Measurements from ENCODE around the gene DGUOK. TPM values are rescaled to one million over a fixed set of nuclear protein-coding genes. Genes with fewer than 3 reads are reported as not detected.

DGUOK gene
- total RNA-seq, 4 donors from 2014 or later = 30.5 to 38.9 (median 36.3) TPM

DNA sequence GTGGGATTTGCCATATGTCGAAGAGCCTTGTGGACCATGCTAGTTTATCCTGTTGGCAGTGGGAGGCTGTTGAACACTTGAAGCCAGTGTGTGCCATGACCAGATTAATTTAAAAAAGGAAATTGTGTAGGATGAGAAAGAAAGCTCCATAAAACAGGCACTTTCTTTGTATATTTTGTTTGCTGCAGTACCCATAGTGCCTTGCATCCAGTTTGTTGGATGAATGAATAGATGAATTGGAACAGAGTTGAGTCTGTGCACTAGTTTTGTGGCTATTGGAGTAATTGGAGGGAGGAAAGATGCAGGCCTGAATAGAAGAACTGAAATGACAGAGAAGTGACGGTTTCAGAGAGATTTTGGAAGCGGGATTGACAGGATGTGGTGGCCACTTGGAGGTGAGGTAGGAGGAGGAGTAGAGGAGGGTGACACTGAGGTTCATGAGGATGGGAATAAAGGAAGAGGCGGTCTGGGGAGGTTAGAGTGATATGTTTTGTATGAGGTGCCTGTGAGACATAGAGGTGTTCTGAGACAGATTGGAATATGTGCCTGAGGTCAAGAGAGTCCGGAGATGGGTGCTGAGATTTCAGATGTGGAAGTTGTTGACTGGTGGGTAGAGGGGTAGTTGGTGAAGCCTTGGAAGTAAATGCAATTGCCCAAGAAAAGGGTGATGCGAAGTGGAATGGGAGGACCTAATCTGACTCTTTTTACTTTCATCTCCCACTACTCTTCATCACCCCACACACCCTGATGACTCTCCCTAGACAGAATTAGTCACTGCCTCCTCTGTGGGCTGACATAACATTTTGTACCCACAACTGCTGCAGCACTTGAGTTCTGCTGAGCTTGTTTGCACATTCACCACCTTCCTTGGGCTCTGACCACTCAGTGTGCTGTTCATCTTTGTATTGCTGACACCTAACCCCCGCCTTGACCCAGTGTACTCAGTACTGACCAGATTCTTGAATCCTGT lies 5.1 kb downstream of the DGUOK start:
- DNase-seq (ENCODE audit: low spot score) (no peak), ATAC-seq (ENCODE audit: low FRiP score) (peak; percentile 57)
- TF ChIP-seq, protein P1, sequence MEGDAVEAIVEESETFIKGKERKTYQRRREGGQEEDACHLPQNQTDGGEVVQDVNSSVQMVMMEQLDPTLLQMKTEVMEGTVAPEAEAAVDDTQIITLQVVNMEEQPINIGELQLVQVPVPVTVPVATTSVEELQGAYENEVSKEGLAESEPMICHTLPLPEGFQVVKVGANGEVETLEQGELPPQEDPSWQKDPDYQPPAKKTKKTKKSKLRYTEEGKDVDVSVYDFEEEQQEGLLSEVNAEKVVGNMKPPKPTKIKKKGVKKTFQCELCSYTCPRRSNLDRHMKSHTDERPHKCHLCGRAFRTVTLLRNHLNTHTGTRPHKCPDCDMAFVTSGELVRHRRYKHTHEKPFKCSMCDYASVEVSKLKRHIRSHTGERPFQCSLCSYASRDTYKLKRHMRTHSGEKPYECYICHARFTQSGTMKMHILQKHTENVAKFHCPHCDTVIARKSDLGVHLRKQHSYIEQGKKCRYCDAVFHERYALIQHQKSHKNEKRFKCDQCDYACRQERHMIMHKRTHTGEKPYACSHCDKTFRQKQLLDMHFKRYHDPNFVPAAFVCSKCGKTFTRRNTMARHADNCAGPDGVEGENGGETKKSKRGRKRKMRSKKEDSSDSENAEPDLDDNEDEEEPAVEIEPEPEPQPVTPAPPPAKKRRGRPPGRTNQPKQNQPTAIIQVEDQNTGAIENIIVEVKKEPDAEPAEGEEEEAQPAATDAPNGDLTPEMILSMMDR (IDR thresholded peaks at IDR 0.05) = no peak

DNA sequence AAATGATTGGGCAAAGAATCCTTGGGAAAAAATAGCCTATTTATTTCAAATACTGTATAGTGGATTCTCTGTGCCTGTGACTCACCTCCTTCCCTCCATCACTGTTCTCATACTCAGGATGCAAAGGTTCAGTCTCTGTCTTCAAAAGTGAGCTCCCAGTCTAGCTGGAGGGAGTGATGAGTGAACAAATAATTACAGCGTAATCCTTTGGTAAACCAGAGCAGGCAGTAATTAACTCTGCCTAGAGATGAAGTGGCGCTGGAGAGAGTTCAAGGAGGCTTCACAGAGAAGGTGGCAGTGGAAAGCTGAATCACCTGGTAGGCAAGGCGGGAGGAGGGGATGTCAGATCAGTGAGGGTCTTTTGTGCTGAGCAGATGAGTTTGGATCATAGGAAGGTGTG lies 6.5 kb downstream of the DGUOK start:
- DNase-seq (ENCODE audit: low spot score) (no peak), ATAC-seq (ENCODE audit: low FRiP score) (no peak)
- TF ChIP-seq, protein P1 (IDR thresholded peaks at IDR 0.05) = no peak

DNA sequence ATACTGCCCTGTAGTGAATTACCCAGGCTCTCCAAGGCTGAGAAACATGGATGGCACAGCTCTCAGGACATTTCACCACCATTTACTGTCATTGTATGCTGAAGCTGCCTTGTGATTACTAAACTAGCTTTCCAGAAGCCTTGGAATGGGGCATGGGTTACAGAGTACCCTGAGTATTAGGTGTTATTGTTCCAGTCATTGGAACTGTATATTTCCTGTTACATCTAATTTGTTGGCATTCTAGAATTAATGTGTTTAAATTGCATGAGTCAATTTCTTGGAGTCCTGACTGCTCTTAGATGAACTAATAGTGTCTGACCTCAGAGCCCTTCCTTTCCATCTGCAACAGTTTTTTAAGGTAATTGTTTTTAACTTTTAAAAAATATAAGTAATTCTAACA lies 9.0 kb downstream of the DGUOK start:
- TF ChIP-seq, protein P1 (IDR thresholded peaks at IDR 0.05) = no peak
- DNase-seq (ENCODE audit: low spot score) = no peak
- ATAC-seq (ENCODE audit: low FRiP score) = peak; percentile 30

DNA sequence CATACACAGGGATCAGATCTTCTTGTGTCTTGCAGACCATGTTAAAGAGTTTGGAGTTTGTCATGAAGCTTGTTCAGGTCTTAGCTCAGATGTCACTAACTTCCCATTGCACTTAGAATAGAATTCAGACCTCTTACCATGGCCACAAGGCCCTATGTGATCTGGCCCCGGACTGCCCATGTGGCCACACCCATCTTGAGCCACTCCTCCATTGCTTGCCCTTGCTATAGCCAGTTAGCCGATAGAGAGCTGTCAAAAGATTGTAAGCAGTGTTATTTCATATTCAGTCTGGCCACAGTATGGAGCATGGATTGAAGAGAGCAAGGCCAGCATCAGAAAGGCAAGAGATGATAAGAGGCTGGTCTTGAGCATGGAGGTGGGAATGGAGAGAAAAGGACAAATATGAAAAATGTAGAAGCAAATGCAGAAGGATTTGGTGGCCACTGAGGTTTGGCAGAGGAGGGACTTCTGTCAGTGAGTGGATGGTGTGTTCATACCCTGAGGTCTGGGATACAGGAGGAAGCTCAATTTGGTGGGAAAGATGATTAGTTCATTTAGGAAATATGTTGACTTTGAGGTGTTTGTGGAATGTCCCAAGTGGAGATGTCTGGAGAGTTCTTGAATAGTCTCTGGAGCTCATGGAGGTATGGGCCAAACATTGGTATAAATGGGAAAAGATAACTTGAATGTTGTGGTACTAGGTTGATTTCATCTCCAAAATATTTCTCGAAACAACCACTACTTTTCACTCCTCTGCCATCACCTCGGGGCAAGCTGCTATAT lies 10.6 kb downstream of the DGUOK start:
- DNase-seq (ENCODE audit: low spot score) = no peak
- TF ChIP-seq, protein P1 (IDR thresholded peaks at IDR 0.05) = no peak
- ATAC-seq (ENCODE audit: low FRiP score) = no peak

DNA sequence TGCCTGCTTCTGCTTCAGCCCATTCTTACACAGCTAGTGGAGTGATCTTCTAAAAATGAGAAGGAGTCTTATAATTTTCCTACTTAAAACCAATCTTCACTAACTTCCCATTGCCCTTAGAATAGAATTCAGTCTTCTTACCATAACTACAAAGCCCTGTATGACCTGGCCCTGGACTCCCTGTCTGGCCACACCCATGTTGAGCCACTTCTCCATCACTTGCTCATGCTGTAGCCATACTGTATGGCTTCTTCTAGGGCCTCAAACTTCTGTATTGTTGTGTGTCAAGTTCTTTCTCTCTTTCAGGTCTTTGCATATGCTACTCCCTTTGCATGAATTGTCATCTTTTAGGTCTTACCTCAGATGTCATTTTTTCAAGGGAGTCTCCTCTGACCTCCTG lies 11.2 kb downstream of the DGUOK start:
- DNase-seq (ENCODE audit: low spot score) (no peak), ATAC-seq (ENCODE audit: low FRiP score) (no peak)
- TF ChIP-seq, protein P1 (IDR thresholded peaks at IDR 0.05) = no peak

DNA sequence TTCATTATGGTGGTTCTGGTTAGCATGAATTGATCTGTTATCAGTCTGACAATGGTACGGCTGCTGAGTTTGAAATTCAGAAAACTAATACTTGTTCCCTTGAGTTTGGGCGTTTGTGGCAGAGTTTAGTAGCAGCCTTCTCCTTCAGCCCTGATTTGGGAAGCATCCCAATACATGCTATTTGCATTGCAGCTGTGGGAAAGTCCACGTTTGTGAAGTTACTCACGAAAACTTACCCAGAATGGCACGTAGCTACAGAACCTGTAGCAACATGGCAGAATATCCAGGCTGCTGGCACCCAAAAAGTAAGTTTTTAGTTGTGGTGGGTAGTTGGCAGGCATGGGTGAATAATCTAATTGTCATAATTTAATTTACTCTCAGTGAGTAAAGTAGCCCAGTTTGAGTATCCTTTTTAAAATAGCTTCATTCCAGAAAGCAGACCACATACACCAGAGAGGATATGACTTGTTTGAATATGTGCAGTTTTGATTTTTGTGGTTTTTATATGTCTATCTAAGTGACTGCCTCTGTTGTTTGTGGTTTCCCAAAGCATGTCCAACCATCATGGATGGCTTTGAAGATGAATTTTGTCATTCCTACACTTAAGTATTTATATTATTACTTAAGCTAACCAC lies 12.2 kb downstream of the DGUOK start:
- no peak for ATAC-seq (ENCODE audit: low FRiP score)
- TF ChIP-seq, protein P1 (IDR thresholded peaks at IDR 0.05) = no peak

More for the DNA sequence above, 12.2 kb downstream of the DGUOK start:
- DNase-seq (ENCODE audit: low spot score) = no peak
